Gastrocnemius medialis (tissue), 4 donors: ENCODE measurements around the gene FOCAD. TPM values are rescaled to one million over a fixed set of nuclear protein-coding genes. Genes with fewer than 3 reads are reported as not detected.

Experiments
- ATAC-seq, 2 donors: fragments of 150-250 bp; one replicate each; pipeline ENCODE4 v1.9.1; 2016
- DNase-seq, 2 donors: peaks; one replicate each; pipeline ENCODE4 v3.0.0-alpha.2; 2019
- H3K27ac ChIP-seq, 4 donors: fragments of 200-600 bp; sonication (generic); 1 replicate in 1 of 4; 2 replicates in 3 of 4; pipeline ENCODE4 v1.5.1; 2016 to 2018; ENCODE audit warnings: mild to moderate bottlenecking in 2 of 4, moderate library complexity in 1 of 4
- H3K27me3 ChIP-seq, 3 donors: fragments of 200-600 bp; sonication (generic) in 2 of 3; 1 replicate in 1 of 3; 2 replicates in 2 of 3; pipeline versions ENCODE4 v1.5.1 to v1.6.0; 2016 to 2019; ENCODE audit warnings: mild to moderate bottlenecking in 1 of 3, moderate library complexity in 1 of 3
- H3K36me3 ChIP-seq, 2 donors: fragments of 200-600 bp; sonication (generic) in 1 of 2; one replicate each; pipeline ENCODE4 v1.5.1; 2017 to 2018
- H3K4me1 ChIP-seq, 2 donors: fragments of 200-600 bp; sonication (generic) in 1 of 2; one replicate each; pipeline ENCODE4 v1.5.1; 2016 to 2017; ENCODE audit warnings: mild to moderate bottlenecking in 2 of 2
- H3K4me3 ChIP-seq, 4 donors: fragments of 200-600 bp; sonication (generic) in 3 of 4; 1 replicate in 1 of 4; 2 replicates in 3 of 4; pipeline ENCODE4 v1.5.1; 2016 to 2019; ENCODE audit warnings: mild to moderate bottlenecking in 2 of 4
- H3K9me3 ChIP-seq, 3 donors: fragments of 200-600 bp; sonication (generic) in 2 of 3; 1 replicate in 1 of 3; 2 replicates in 2 of 3; pipeline ENCODE4 v1.5.1; 2016 to 2019
- POLR2A ChIP-seq, 2 donors: fragments of 450-650 bp; IDR thresholded peaks; one replicate each; pipeline ENCODE4 v1.6.1; 2017; ENCODE audit warnings: antibody characterized with exemption in 2 of 2, mild to moderate bottlenecking in 2 of 2, moderate library complexity in 2 of 2
- in situ Hi-C, 4 donors: fragments of 200-750 bp; cut with MboI; loops; one replicate each; pipeline versions ENCODE4 v1.15.0 to v1.8.0; 2017; ENCODE audit warnings: low sequenced_read_pairs in 4 of 4
- intact Hi-C: fragments of 100-400 bp; cut with DNase I; formaldehyde crosslinking; loops from one replicate; pipeline ENCODE4 v1.15.1; 2023; ENCODE audit warnings: low total_unique reads
- total RNA-seq, 4 donors: library from RNA; depleted of rRNA; stranded (reverse); fragments of >200 nt; gene quantifications; one replicate each; pipeline versions ENCODE4 v1.1.0 to v1.2.3, GENCODE V29; 2016
- TF ChIP-seq, protein P1 (sequence below), 5 experiments: fragments of 450-650 bp in 3 of 5; fragments of 200-600 bp in 2 of 5; sonication (generic) in 2 of 5; IDR thresholded peaks in 4 of 5; conservative IDR thresholded peaks in 1 of 5; 1 replicate in 4 of 5; 2 replicates in 1 of 5; pipeline ENCODE4 v1.5.1; 2016 to 2019; ENCODE audit warnings: antibody characterized with exemption in 5 of 5, mild to moderate bottlenecking in 3 of 5, moderate library complexity in 3 of 5

The FOCAD gene
- total RNA-seq, 4 donors from 2014 or later: 19.5 to 36.0 (median 28.6) TPM

DNA sequence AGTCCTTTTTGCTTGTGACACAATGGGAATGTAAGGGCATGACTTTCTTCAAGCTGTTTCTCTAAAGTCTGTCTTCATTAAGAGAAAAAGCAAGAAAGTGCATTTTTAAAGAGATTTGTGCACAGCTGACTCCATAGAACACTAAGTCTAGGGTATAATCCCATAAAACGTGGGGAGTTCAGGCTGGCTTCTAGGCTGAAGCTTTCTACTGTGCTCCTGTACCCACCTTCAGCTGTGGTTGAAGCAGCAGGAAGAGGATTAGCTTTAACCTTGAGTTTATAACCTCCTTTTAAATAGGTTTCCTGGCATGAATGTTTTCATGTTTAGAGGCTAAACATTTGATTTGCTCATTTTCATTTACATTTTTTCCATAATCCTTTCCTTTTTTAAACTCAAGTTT is 220.9 kb downstream of the FOCAD start:
- DNase-seq: no peak
- in situ Hi-C loops: no loop called here
- no peak for TF ChIP-seq POLR2A (IDR thresholded peaks at IDR 0.05)
- TF ChIP-seq, protein P1, sequence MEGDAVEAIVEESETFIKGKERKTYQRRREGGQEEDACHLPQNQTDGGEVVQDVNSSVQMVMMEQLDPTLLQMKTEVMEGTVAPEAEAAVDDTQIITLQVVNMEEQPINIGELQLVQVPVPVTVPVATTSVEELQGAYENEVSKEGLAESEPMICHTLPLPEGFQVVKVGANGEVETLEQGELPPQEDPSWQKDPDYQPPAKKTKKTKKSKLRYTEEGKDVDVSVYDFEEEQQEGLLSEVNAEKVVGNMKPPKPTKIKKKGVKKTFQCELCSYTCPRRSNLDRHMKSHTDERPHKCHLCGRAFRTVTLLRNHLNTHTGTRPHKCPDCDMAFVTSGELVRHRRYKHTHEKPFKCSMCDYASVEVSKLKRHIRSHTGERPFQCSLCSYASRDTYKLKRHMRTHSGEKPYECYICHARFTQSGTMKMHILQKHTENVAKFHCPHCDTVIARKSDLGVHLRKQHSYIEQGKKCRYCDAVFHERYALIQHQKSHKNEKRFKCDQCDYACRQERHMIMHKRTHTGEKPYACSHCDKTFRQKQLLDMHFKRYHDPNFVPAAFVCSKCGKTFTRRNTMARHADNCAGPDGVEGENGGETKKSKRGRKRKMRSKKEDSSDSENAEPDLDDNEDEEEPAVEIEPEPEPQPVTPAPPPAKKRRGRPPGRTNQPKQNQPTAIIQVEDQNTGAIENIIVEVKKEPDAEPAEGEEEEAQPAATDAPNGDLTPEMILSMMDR (IDR thresholded peaks at IDR 0.05 in 4 of 5, conservative IDR thresholded peaks at IDR 0.05 in 1 of 5): no peak
- intact Hi-C loops: no loop called here
- Histone ChIP-seq H3K27me3 (no peaks in the 10 kb centered on the region), H3K4me1 (no peaks in the 10 kb centered on the region), H3K36me3 (no peaks in the 10 kb centered on the region), H3K27ac (no peak overlapping the region), H3K4me3 (no peak overlapping the region), H3K9me3 (no peaks in the 10 kb centered on the region)
- ATAC-seq: no peak

DNA sequence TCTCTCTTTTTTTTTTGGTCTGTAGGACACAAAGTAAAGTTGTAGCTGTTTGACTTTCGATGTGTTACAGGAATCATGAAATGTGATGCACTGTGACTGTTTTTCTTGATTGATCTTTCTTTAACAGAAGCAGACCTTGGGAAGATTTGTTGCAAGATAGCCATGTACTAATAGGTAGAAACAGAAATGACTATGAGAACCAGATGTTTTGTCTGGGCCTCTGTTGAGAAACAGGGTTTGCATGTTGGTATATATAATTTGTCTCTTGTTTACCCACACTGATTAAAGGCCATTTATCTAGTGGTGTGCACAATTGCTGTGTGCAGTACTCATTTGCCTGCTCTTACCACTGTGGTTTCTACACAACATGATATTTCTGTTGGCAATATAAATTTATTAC is 222.3 kb downstream of the FOCAD start:
- no peak for DNase-seq
- TF ChIP-seq, protein P1 (IDR thresholded peaks at IDR 0.05 in 4 of 5, conservative IDR thresholded peaks at IDR 0.05 in 1 of 5): no peak
- TF ChIP-seq POLR2A (IDR thresholded peaks at IDR 0.05): no peak
- Histone ChIP-seq H3K27me3 (no peaks in the 10 kb centered on the region), H3K36me3 (no peaks in the 10 kb centered on the region), H3K27ac (no peak overlapping the region), H3K4me3 (no peak overlapping the region), H3K9me3 (no peaks in the 10 kb centered on the region), H3K4me1 (no peaks in the 10 kb centered on the region)
- intact Hi-C loops: no loop called here
- ATAC-seq: no peak
- in situ Hi-C loops: no loop called here

DNA sequence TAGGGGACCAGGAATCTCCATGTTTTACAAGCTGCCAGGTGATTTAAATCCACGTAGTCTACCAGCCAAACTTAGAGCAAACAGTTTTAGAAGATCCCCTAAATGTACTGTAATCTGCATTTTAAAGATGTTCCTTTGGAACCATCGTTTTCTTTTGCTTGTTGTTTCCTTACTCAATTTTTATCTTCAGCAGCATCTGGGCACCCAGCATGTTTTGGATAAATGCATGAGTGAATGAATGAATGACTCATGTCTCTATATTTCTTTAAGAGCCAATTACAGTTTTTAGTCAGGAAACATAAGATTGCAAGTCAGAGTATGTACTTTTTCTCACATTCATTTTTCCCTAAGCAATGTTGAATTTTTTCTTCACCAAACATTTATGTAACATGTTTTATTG is 224.4 kb downstream of the FOCAD start:
- ATAC-seq (no peak), DNase-seq (no peak)
- no peaks in the 10 kb centered on the region for H3K27me3 ChIP-seq
- in situ Hi-C loops: no loop called here
- TF ChIP-seq POLR2A (IDR thresholded peaks at IDR 0.05): no peak
- TF ChIP-seq, protein P1 (IDR thresholded peaks at IDR 0.05 in 4 of 5, conservative IDR thresholded peaks at IDR 0.05 in 1 of 5): no peak
- no peaks in the 10 kb centered on the region for H3K4me1 ChIP-seq
- H3K27ac ChIP-seq: no peak overlapping the region
- H3K9me3 ChIP-seq: no peaks in the 10 kb centered on the region
- H3K36me3 ChIP-seq: peaks cover 0 to 3% of the 10 kb centered on the region in 2 donors
- intact Hi-C loops: no loop called here
- no peak overlapping the region for H3K4me3 ChIP-seq

DNA sequence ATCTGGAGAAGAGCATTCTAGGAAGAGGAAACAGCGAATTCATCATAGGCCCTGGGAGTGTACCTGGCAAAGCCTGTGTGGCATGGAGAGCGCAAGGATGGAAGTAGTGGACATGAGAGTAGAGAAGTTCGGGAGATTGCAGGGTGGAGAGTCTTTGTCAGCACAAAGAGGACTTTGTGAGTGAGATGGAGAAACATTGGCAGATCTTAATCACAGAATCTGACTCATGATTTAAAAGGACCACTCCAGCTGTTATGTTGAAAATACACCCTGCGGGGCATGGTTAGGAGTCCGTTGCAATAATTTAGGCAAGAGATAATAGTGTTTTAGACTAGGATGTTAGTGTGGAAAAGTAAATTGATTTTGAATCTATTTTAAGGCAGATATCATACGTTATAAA is 230.5 kb downstream of the FOCAD start:
- no peaks in the 10 kb centered on the region for H3K4me1 ChIP-seq
- intact Hi-C loops: no loop called here
- no peaks in the 10 kb centered on the region for H3K9me3 ChIP-seq
- H3K4me3 ChIP-seq: no peak overlapping the region
- DNase-seq (no peak), ATAC-seq (no peak)
- in situ Hi-C loops: no loop called here
- no peak overlapping the region for H3K27ac ChIP-seq
- TF ChIP-seq, protein P1 (IDR thresholded peaks at IDR 0.05 in 4 of 5, conservative IDR thresholded peaks at IDR 0.05 in 1 of 5): no peak
- TF ChIP-seq POLR2A (IDR thresholded peaks at IDR 0.05): no peak
- no peaks in the 10 kb centered on the region for H3K27me3 ChIP-seq
- H3K36me3 ChIP-seq: peaks cover 0 to 12% of the 10 kb centered on the region in 2 donors

DNA sequence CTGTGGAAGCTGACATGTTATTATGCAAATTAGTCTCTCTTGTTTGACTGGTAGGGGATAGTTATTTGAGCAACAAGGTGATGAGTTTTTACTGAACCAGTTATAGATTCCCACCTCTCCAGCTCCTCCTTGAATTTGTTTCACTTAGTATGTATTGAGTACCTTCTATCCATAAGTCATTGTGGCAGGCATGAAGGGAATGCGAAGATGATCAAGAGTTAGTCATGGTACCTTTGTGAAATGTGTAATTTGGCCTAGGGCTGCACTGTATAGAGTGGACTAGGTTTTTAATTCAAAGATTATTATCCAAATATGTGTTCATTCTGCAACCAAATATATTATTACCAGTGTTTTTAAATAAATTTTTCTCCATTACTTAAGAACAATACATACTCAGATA is 237.3 kb downstream of the FOCAD start:
- in situ Hi-C loops (no loop called here), intact Hi-C loops (no loop called here)
- H3K27ac ChIP-seq: no peak overlapping the region
- peaks cover 0 to 7% of the 10 kb centered on the region in 2 donors for H3K36me3 ChIP-seq
- H3K4me3 ChIP-seq: no peak overlapping the region
- H3K4me1 ChIP-seq: no peaks in the 10 kb centered on the region
- H3K9me3 ChIP-seq: no peaks in the 10 kb centered on the region
- ATAC-seq (no peak), DNase-seq (no peak)
- H3K27me3 ChIP-seq: no peaks in the 10 kb centered on the region
- TF ChIP-seq, protein P1 (IDR thresholded peaks at IDR 0.05 in 4 of 5, conservative IDR thresholded peaks at IDR 0.05 in 1 of 5): no peak
- no peak for TF ChIP-seq POLR2A (IDR thresholded peaks at IDR 0.05)
